ENCODE measurements around the gene HIP1R. TPM values are rescaled to one million over a fixed set of nuclear protein-coding genes. Genes with fewer than 3 reads are reported as not detected.

HIP1R gene
- total RNA-seq, 1 donor from 2014 or later = 33.0 TPM

DNA sequence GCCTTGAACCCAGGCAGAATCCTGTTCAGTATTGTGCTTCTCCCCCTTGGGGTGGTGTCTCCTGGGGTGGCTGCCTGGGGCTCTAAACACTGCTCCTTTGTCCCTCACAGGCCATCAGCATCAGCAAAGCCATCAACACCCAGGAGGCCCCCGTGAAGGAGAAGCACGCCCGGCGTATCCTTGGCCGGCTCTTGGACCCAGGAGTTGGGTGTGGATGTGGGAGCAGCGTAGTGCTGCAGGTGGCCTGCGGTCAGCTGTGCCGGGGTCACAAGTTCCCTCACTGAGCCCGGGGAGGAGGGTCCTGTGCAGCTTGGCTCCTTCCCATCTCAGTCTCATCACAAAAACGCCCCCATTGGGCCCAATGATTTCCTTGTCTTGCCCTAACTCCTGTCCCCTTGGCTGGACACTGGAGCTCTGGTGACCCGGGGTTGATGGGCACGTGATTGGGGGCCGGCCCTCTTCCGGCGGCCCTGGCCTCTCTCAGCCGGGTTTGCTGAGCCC, 12.7 kb downstream of the HIP1R start:
- peaks cover 9% of the 10 kb centered on the region for H3K4me1 ChIP-seq
- H3K27ac ChIP-seq = no peak overlapping the region
- DNase-seq (no peak), ATAC-seq (no peak)
- intact Hi-C loops (cut with DNase I) = no loop called here
- TF ChIP-seq, protein P1, sequence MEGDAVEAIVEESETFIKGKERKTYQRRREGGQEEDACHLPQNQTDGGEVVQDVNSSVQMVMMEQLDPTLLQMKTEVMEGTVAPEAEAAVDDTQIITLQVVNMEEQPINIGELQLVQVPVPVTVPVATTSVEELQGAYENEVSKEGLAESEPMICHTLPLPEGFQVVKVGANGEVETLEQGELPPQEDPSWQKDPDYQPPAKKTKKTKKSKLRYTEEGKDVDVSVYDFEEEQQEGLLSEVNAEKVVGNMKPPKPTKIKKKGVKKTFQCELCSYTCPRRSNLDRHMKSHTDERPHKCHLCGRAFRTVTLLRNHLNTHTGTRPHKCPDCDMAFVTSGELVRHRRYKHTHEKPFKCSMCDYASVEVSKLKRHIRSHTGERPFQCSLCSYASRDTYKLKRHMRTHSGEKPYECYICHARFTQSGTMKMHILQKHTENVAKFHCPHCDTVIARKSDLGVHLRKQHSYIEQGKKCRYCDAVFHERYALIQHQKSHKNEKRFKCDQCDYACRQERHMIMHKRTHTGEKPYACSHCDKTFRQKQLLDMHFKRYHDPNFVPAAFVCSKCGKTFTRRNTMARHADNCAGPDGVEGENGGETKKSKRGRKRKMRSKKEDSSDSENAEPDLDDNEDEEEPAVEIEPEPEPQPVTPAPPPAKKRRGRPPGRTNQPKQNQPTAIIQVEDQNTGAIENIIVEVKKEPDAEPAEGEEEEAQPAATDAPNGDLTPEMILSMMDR (IDR thresholded peaks at IDR 0.05) = no peak
- H3K36me3 ChIP-seq = no peaks in the 10 kb centered on the region
- no peaks in the 10 kb centered on the region for H3K27me3 ChIP-seq
- no peak overlapping the region for H3K4me3 ChIP-seq
- H3K9me3 ChIP-seq = no peaks in the 10 kb centered on the region

DNA sequence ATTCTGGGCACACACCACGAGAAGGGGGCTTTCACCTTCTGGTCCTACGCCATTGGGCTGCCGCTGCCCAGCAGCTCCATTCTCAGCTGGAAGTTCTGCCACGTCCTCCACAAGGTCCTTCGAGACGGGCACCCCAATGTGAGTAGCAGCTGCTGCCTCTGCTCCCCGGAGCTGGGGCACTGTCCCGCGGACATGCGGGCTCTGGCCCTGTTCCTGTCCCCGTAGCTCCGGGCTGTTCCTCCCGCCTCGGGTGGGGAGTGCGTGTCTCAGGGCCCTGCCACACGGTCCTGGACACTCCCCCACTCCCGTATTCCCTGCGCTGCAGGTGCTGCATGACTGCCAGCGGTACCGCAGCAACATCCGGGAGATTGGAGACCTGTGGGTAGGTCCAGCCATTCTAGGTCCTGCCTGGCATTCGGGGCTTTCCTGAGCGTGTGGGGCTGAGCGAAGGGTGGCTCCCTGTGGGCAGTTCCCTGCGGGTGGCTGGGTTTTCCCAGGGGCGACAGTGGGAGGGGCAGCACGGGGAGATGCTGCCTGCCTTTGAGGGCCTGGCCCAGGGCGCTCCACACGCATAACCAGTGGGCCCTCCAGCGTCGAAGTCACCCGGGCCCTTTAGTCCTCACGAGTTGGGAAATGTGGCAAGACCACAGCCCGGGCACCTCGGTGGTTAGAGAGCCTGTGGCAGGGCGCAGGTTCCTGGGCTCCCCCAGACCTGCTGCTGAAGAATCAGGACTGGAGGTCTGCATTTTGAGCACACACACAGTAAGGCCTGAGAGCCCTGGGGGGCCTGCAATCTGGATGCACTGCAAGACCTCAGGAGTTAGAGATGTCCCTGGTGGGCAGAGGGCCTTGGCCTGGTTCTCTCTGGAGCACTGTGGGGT, 13.5 kb downstream of the HIP1R start:
- DNase-seq = no peak
- intact Hi-C loops (cut with DNase I) = no loop called here
- Histone ChIP-seq H3K9me3 (no peaks in the 10 kb centered on the region), H3K4me1 (peaks cover 5% of the 10 kb centered on the region), H3K36me3 (no peaks in the 10 kb centered on the region), H3K4me3 (no peak overlapping the region), H3K27ac (no peak overlapping the region), H3K27me3 (no peaks in the 10 kb centered on the region)
- TF ChIP-seq, protein P1 (IDR thresholded peaks at IDR 0.05) = no peak
- no peak for ATAC-seq

DNA sequence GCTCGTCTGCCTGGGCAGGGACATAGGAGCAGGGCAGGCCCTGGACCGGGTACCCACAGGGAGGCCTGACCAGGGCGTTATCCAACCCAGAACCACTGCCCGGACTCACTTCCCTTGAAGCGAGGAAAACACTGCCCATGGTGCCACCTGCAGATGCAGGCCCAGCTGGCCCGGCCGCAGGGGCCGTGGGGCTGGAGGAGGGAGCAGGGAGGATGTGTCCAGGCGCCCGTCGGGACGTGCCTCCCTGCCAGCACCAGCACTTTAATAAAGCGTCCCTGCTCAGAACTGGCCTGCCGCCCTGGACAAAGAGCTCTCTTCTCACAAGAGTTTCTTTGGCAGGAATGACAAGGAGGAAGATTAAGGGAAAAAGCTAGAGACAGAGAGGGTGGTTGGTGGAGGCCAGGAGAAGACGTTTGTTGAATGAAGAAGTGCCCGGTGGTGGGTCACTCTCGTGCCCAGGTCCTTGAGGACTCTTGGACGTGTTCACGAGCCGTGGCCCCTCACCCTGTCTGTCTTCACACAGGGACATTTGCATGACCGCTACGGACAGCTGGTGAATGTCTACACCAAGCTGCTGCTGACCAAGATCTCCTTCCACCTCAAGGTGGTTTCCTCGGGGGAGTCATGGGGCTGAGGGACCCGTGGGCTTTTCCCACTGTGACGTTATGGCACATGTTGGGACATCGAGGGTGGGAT, 14.2 kb downstream of the HIP1R start:
- Histone ChIP-seq H3K9me3 (no peaks in the 10 kb centered on the region), H3K4me3 (no peak overlapping the region), H3K36me3 (no peaks in the 10 kb centered on the region), H3K4me1 (peaks cover 5% of the 10 kb centered on the region), H3K27me3 (no peaks in the 10 kb centered on the region), H3K27ac (no peak overlapping the region)
- TF ChIP-seq, protein P1 (IDR thresholded peaks at IDR 0.05) = no peak
- intact Hi-C loops (cut with DNase I) = no loop called here
- ATAC-seq (peak; percentile 47), DNase-seq (no peak)

DNA sequence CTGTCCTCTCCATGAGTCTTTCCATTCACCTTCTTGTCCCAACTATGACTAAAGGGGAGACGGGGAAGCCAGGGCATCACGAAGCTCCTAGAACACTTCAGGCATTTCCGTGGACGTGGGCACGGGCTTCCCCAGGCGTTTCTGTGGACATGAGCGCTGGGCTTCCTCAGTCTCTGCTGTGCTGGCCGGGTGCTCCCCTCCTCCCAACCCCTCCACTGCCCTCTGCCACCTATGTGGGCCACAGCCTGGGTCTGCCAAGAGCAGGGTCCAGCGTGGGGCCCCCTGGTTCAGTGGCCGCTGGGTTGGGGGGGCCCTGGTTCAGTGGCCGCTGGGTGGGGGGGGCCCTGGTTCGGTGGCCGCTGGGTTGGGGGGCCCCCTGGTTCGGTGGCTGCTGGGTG, 14.8 kb downstream of the HIP1R start:
- intact Hi-C loops (cut with DNase I) = no loop called here
- Histone ChIP-seq H3K27me3 (no peaks in the 10 kb centered on the region), H3K9me3 (no peaks in the 10 kb centered on the region), H3K36me3 (peaks cover 2% of the 10 kb centered on the region), H3K4me1 (peaks cover 5% of the 10 kb centered on the region), H3K27ac (no peak overlapping the region), H3K4me3 (no peak overlapping the region)
- no peak for DNase-seq
- no peak for ATAC-seq
- TF ChIP-seq, protein P1 (IDR thresholded peaks at IDR 0.05) = no peak

DNA sequence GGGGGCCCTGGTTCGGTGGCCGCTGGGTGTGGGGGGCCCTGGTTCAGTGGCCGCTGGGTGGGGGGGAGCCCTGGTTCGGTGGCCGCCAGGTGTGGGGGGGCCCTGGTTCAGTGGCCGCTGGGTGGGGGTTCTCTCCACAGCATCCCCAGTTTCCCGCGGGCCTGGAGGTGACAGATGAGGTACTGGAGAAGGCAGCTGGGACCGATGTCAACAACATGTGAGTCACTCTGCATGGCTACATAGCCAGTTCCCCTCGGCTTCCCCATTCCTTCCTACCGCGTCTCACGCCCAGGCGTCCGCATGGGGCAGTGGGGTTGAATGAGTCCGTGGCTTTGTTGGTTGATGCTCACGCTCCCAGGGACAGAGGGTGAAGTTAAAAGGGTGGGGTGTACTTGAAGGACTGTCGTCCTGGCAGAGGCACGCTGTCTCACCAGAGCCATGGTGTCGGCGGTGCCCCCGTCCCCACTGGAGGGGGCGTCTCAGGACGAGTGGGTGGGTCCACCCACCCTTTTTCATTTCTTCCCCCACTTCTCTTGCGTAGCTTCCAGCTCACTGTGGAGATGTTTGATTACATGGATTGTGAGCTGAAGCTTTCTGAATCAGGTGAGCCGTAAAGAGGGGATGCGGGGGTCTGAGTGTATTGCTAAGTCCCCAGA, 15.6 kb downstream of the HIP1R start:
- Histone ChIP-seq H3K27ac (no peak overlapping the region), H3K36me3 (peaks cover 8% of the 10 kb centered on the region)
- DNase-seq = no peak

More for the DNA sequence above, 15.6 kb downstream of the HIP1R start:
- intact Hi-C loops (cut with DNase I) = no loop called here
- TF ChIP-seq, protein P1 (IDR thresholded peaks at IDR 0.05) = no peak
- no peaks in the 10 kb centered on the region for H3K9me3 ChIP-seq
- no peak overlapping the region for H3K4me3 ChIP-seq
- H3K4me1 ChIP-seq = peaks cover 5% of the 10 kb centered on the region
- ATAC-seq = no peak
- H3K27me3 ChIP-seq = no peaks in the 10 kb centered on the region
